ENCODE data around the gene DEFB121.

DNA sequence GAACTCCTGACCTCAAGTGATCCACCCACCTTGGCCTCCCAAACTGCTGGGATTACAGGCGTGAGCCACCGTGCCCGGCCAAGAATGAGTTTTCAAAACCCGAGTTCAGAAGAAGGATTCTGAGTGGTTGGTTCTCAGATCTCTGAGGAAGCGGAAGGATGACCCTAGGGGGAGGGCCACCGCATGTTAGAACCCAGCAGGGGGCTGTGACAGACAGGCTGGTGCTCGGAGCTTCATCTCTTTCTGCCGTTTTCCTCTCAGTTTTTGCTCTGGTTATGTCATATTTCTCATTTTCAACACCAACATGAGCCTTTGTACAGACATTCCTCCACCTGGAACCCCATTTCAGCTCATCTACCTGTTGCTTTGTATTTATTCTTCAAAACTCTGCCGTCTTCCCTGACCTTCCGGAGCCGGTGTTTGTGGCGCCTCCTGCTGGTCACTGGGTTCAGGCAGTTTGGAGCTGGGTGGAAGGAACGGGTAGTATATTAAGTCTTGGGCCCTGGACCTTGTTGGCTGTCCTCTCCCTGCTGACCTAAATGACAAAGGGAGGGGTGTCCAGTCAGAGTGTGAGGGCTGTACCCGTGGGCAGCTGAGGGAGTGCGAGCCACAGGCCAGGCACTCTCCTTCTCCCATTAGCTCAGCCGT lies 34.1 kb upstream of the DEFB121 start, which contains the start of gene DEFB123:
- TF ChIP-seq, protein P1, sequence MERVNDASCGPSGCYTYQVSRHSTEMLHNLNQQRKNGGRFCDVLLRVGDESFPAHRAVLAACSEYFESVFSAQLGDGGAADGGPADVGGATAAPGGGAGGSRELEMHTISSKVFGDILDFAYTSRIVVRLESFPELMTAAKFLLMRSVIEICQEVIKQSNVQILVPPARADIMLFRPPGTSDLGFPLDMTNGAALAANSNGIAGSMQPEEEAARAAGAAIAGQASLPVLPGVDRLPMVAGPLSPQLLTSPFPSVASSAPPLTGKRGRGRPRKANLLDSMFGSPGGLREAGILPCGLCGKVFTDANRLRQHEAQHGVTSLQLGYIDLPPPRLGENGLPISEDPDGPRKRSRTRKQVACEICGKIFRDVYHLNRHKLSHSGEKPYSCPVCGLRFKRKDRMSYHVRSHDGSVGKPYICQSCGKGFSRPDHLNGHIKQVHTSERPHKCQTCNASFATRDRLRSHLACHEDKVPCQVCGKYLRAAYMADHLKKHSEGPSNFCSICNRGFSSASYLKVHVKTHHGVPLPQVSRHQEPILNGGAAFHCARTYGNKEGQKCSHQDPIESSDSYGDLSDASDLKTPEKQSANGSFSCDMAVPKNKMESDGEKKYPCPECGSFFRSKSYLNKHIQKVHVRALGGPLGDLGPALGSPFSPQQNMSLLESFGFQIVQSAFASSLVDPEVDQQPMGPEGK (CRISPR knock-in tag; IDR thresholded peaks at IDR 0.05; ENCODE audit: borderline replicate concordance): no peak
- TF ChIP-seq, protein P2, sequence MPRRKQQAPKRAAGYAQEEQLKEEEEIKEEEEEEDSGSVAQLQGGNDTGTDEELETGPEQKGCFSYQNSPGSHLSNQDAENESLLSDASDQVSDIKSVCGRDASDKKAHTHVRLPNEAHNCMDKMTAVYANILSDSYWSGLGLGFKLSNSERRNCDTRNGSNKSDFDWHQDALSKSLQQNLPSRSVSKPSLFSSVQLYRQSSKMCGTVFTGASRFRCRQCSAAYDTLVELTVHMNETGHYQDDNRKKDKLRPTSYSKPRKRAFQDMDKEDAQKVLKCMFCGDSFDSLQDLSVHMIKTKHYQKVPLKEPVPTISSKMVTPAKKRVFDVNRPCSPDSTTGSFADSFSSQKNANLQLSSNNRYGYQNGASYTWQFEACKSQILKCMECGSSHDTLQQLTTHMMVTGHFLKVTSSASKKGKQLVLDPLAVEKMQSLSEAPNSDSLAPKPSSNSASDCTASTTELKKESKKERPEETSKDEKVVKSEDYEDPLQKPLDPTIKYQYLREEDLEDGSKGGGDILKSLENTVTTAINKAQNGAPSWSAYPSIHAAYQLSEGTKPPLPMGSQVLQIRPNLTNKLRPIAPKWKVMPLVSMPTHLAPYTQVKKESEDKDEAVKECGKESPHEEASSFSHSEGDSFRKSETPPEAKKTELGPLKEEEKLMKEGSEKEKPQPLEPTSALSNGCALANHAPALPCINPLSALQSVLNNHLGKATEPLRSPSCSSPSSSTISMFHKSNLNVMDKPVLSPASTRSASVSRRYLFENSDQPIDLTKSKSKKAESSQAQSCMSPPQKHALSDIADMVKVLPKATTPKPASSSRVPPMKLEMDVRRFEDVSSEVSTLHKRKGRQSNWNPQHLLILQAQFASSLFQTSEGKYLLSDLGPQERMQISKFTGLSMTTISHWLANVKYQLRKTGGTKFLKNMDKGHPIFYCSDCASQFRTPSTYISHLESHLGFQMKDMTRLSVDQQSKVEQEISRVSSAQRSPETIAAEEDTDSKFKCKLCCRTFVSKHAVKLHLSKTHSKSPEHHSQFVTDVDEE (CRISPR knock-in tag; IDR thresholded peaks at IDR 0.05): no peak
- TF ChIP-seq ZFP3 (CRISPR knock-in tag; IDR thresholded peaks at IDR 0.05): no peak
- no peak for TF ChIP-seq GLIS3 (CRISPR knock-in tag; IDR thresholded peaks at IDR 0.05)
- TF ChIP-seq ZNF8 (CRISPR knock-in tag; IDR thresholded peaks at IDR 0.05): no peak

Data from SK-N-SH treated with all-trans-retinoic acid at 6 μM for 48 hours (cell line).